ENCODE measurements around the gene FAM227B.

DNA sequence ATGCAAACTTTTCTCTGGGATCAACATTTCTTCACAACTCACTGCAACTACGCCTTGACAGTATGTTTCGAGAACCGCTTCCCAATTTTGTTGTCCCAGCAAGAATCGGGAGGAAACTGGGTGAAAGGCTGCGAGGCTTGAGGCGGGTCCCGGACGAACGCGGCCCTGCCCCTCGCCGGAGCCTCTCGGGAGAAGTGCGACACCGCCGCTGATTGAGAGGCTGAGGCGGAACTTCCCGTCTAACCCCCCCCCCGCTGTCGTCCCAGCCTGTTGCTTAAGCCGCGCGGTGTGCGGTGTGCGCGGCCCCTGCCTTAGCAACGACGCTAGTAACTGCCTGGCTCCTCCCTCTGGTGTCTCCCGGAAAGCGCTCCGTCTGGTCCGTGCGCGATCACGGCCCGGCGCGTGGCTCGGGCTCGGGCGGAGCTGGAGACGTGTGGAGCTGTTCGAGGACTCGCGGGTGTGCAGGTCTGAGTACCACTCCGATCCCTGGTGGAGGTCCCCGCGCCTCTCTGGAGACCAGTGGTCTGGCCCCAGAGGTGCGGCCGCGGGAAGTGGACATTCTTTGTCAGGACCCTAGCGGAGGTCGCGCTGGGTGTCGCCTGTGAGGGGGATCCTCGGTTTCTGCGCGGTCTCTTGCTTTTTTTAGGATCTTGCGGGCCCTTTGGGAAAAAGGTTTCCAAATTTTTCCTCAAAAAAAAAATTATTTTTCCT lies at the start of gene FAM227B, which contains the start of gene DTWD1:
- TF ChIP-seq CREB1 (IDR thresholded peaks at IDR 0.05; ENCODE audit: low read depth) = no peak
- no peak for TF ChIP-seq REST (IDR thresholded peaks at IDR 0.05; ENCODE audit: low read depth)
- TF ChIP-seq NFIC (IDR thresholded peaks at IDR 0.05) = no peak
- peak; percentile 6; the same call in 1 of the 2 replicates for TF ChIP-seq RAD21 (IDR thresholded peaks at IDR 0.05; ENCODE audit: low read depth)
- peak; percentile 94 for TF ChIP-seq TAF1 (IDR thresholded peaks at IDR 0.05; ENCODE audit: low read depth)
- TF ChIP-seq FOXM1 (IDR thresholded peaks at IDR 0.05; ENCODE audit: borderline replicate concordance, low read depth) = no peak
